NCI-H460 (cell line): ENCODE results near the gene CYTH4. TPM values are rescaled to one million over a fixed set of nuclear protein-coding genes. Genes with fewer than 3 reads are reported as not detected.

Experiments used
- DNase-seq: peaks from one replicate; pipeline ENCODE4 v3.0.0-alpha.2; 2016; ENCODE audit warnings: low read depth; ENCODE audit errors: extremely low read depth
- total RNA-seq: library from RNA; depleted of rRNA; stranded (reverse); fragments of >200 nt; shearing (Covaris generic); gene quantifications from 2 replicates; pipeline ENCODE4 v1.2.3, GENCODE V29; 2014

CYTH4 gene
- total RNA-seq, 1 experiment from 2014 or later, result not detected

DNA sequence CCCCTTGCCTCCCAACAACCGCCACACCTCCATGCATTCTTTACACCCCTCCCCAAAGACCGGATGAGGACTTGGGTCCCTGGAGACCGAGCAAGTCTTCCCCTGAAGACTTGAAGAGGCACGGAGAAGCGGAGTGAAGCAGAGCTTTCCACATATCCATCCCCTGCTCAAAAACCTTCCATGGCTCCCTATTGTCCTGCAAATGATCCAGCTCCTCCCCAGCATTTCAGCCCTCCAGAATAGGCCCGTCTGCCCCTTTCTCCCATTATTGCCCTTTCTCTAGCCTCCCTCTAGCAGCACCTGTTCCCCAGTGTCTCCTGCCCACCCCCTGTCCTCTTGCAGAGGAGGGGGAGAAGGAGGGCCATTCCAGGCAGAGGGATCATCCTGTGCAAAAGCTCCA is 59.8 kb downstream of the CYTH4 start:
- DNase-seq, result no peak

DNA sequence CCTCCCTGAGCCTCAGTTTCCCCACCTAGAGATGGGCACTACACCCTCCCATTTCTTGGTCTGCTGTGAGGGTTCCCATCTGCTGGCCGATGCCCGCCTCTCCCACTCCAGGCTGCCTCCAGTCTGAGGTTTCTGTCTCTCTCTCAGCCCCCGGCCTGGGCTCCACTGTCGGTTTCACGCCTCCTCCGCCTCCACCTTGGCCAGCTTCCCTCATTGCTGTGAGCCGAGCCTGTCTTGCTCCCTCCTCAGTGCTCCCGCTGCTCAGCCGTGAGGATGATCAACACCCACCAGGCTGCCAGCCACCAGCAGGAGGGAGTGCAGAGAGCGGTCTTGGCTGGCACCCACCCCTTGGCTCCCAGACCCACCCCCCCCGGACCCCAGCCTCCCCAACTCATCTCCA is 61.0 kb downstream of the CYTH4 start:
- no peak for DNase-seq

DNA sequence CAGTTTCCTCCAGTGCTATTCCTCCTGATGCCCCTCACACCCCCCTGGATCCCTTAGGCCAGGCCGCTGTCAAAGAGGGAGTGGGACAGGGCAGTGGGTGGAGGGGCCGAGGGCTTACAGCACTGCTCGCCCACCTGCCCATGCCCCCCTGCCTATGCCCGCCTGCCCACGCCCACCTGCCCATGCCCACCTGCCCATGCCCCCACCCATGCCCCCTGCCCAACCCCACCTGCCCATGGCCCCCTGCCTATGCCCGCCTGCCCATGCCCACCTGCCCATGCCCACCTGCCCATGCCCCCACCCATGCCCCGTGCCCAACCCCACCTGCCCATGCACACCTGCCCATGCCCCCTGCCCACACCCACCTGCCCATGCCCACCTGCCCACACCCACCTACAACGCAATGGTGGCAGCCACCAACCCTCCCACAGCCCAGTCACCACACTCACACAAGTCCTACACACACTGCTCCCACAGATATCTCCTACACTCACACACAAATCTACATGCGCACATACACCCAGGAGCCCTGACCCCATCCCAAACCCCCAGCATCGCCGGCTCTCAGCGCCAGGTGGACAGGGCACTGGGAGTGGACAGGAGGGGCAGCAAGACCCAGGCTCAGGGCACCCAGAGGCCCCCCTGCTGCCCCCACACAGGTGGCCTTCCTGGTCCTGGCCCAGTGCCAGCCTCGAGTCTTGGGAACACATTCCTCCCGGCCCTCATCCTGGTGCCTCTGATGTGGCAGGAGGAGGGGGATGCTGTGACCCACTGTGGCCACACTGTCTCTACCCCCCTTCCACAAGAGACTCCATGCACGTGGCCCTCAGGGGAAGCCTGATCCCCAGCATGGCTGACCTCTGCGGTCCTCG is 61.8 kb downstream of the CYTH4 start:
- no peak for DNase-seq

DNA sequence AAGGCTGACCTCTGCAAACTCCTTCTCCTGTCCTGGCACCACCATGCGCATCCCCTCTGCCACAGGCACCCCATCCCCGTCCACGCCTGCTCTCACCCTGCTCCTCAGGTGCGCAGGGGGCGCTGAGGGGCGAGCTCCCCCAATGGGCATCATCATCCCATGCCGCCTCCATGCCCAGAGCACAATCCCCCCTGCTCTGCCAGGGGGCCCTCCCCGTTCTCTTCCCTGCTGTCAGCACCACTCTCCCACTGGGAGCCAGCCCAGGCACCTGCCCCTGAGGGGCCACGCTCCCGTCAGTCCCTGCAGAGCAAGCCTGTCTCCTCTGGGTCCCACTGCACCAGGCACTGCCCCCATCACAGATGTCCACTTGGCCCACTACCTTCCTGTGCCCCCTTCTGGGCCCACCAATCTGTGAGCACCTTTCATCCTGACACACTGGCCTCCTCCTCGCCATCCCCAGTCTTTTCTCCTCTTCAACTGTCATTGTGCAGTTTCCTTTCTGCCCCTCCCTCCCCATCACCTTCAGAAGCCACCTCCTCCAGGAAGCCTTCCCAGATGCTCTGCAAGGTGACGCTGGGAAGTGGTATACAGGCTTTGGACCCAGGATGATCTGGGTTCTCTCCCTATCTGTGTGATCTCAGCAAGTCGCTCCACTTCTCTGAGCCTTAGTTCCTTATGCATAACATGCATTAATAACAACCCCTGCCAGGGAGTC is 62.6 kb downstream of the CYTH4 start:
- no peak for DNase-seq

DNA sequence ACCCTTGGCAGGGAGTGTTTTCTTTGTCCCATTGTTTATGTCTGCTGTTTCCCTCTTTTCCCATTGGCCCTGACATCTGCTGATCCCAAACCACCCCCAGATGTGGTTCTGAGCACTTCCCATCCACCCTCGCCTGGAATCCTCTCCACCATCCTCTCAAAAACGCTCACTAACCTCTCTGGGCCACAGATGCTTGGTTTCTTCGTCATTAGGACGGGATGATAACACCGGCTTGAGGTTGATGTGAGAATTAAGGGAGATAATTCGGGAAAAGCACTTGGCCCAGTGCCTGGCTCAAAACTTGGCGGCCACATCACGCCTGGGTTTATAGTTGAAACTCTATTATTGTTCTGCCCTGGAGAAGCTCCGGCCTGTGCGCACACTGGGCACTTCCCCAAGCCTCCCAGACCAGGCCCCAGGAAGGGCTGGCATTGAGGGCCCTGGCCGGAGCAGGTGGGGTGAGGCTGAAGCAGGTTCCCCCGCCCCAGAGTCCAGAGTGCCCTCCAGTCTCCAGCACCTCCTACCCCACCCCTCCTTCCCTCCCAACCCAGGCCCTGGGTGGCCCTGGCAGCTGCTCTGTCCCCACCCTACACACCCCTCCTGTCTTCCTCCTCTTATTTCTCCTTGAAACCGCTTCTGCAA is 63.7 kb downstream of the CYTH4 start:
- no peak for DNase-seq

DNA sequence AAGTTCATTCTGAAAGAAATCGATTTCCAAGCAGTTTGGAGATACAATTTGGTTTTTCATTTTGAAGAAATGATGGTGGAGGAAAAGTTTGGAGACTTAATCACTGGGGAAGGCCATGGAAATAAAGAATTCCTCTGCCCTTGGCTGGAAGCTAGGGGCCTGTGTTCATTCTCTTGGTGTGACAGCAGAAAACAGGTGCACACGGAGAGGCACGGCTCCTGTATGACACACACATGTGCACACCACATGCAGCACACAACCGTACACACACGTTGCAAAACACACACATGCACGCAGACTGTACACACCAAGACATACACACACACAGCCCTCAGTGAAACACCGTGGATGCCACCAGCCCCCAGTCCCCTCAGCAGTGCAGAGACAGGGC is 64.2 kb downstream of the CYTH4 start:
- DNase-seq, result no peak

DNA sequence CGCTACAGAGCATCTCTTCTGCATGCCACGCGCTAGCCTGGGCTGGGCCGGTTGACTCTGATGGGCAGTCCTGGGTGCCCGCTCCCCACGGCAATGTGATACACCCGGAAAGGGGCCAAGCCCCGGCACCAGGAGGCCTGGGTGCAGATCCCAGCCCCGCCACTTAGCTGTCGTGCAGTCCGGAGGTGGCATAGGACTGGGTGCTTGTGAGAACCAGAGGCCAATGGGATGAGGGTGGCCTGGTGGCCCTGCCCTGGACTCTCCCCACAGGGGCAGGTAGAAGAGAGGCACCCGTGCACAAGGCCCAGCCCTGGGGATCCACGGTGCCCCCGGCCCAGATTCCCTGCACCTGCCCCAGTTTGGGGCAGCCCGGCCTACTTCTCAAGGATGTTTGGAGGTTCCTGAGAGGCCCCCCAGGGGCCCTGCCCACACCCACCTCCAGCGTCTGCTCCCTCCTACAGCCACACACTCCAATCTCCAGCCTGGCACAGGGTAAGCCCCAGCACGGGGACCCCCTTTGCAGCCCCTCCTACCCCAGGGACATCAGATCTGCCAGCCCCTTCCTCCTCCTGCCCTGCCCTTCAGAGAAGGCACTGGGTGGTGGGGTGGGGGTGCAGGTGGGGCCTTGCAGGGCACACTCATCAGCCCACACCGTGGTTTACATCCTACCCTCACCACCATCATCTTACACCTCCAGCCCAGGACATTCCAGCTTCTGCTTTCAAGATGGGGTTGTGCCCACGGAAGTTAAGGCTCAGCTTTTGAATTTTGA is 66.9 kb downstream of the CYTH4 start:
- no peak for DNase-seq

DNA sequence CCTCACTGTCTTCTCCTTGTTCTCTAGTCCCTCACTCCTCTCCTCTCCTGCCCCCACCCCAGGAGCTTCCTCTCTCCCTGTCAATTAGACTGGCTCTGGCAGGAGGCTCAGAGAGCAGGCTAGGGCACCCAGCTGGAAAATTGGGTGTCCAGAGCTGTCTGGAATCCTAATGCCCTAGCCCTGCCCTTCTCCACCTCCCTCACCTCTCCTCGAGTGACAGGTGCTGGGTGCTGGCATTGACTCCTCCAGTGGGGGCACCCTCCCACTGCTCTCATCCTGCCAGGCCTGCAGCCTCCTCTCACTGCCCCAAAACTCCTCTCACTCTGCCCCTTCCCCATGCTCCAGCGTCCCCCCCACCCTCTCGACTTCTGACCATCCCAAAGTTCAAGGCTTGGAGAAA is 68.9 kb downstream of the CYTH4 start:
- DNase-seq, result no peak

DNA sequence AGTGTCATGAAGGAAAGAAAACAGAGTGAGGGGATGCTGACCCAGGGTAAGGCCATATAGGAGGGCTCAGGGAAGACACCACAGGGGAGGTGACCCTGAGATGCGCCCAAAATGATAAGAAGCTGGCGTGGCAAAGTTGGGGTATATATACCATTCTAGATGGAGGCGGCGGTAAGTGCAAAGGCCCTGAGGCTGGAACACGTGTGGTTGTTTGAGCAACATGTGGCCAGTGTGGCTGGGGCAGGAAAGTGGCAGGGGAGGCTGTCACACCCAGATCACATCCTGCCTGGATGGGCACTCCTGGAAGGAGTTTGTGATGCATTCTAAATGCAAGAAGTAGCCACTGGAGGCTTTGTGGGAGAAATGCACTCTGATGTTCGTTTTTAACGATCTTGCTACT is 70.2 kb downstream of the CYTH4 start:
- no peak for DNase-seq

DNA sequence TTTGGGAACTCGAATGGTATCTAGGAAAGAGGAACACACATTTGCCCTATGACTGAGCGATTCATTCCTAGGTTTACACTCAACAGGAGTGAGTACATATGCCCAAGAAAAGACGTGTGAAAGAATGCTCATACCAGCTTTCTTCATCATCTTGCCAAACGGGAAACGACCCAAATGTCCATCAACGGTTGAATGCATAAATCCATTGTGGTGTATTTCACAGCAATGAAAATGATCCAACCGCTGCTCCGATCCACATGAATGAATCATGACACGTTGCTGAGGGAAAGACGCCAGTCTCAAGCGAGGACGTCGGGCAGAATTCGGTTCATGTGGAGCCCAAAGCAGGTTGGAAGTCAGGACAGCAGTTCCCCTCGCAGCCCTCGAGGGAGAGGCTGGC is 71.5 kb downstream of the CYTH4 start:
- no peak for DNase-seq

DNA sequence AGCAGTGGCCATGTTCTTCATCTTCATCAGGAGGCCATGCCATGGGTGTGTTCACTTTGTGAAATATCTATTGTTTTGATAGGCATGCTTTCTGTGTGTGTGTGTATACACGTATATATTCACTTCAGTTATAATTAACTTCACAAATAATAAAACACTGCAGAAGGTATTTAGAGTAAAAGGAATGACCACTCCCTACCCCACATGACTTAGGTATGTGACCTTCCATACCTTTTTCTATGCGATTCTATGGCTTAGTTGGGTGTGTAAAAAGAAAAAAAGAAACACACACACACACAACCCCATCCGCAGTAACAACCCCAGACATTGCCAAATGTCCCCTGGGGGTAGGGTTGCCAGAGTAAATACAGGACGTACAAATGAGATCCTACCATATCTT is 72.0 kb downstream of the CYTH4 start:
- DNase-seq, result no peak

DNA sequence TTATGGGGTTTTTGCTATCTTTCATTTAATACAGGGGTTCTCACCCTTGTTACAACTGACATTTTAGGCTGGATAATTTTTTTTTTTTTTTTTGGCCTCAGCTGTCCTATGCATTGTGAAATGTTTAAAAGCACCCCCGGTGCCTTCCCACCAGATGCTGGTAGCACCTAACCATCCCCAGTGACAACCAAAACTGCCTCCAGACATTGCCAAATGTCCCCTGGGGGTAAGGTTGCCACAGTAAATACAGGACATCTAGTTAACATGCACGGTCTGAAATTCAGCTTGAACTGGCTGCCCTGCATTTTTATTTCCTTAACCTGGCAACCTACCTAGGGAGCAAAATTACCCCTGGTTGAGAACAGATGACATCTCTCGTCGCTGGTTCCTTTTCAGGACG is 72.4 kb downstream of the CYTH4 start:
- no peak for DNase-seq

DNA sequence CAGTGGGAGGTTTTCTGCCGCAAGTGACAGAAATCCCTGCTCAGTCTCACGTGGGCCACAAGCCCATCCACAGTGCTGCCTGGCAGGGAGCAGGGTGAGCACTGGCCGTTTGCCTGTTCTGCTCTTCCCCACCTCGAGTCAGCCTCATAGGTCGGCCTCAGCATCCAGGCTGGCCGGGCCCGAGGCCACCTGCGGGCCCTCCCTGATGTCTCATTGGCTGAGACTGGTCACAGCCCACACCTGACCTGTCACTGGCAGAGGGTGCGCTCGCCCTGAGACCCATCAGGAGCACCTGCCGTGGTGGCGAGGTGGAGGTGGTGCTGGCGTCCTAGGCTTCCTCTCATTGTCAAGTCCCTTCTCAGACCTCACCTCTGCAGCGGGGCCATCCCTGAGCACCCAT is 72.9 kb downstream of the CYTH4 start:
- no peak for DNase-seq

DNA sequence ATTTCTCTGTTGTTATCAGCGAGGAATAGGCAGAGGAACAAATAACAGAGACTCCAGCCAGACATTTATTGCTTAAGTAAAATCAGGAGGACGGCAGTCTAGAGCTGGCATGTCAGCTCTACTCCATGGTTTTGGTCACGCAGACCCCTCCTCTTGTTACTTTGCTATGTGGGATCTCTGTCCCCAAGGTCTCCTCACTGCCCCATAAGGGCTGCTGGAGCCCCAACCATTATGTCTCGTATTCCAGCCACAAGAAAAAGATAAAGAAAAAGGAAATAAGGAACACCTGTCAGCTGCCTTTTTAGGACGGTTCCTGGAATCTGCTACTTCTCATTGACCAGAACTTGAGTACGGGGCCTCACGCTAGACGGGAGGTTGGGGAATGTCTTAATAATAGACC is 74.6 kb downstream of the CYTH4 start:
- no peak for DNase-seq

DNA sequence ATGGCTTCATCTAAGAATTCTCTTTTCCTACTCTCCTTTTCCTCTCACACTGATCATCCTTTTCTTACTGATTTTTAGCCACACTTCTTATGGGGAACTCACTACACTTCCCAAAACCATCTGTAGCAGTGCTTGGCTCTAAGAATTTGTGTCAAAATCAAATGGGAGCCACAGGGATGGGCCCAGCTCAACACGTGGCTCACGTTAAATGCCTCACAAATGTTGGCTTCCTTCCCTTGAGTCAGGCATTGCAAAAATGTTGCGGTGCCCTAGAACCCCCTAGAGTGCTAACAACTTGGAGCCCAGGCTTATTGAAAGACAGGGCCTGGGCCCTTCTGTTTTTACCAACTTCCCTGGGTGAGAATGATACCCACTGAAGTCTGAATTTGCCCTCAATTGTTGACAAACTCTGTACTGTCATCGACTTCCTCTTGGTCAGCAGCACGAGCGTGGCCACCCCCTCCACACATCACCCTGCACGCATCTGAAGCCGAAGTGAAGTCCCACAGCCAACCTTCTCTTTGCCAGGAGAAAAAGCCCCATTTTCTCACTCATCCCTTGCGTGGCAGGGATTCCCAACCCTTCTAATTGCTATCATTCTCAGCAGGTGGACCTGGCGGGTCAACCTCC is 75.3 kb downstream of the CYTH4 start:
- DNase-seq, result no peak

DNA sequence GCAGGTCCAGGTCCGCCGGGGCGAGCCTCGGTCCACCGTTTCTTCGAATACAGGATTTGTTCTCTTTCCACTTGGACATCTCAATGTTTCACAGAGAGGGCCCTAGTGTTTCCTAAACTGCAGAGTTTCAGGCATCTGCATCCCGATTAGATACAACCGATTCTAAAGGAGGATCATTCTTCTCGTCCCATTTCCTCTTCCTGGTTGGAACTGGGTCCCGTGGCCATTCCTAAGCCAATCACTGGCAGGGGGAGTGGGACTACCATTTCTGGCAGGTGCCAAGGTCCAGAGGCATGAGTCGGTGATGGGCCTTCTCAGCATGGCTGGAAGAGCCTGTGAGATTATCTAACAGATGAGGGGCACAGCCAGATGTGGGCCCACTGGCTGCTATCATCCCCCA is 76.1 kb downstream of the CYTH4 start:
- no peak for DNase-seq

DNA sequence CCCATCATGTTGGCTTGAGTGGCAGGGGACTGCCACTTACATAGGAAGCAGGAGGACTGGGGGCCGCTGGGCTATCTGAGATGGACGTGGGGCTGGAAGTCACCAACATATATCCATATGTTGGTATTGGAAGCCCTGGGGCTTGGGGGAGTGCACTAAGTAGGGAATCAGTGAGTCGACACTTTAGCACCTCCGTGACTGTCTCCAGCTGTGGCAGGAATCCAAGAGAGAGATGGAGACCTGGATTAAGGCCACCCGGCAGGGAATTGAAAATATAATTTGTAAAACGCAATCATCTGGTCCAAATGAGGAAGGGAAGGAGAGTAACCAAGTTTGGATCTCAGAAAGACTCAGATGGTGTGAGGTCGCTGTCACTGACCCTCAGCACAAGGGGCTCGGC is 76.6 kb downstream of the CYTH4 start:
- no peak for DNase-seq

DNA sequence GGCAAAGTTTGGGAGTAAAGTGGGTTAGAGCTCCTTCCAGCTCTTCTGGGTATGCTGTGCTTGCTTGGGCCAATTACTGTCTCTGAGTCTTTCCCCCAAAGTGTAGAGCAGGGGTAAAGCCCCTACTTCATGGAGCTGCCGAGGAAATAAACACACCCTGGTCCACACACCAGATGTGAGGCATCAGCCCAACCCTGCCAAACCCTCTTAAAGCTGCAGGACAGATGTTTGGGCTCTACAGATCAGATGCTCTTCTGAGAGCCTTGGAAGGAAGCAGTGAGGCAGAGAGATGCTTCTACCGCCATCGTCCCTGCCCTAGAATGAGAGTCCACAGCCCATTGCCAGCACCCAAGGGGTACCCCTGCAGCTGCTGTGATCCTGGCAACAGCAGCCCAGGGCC is 80.3 kb downstream of the CYTH4 start:
- DNase-seq, result no peak

DNA sequence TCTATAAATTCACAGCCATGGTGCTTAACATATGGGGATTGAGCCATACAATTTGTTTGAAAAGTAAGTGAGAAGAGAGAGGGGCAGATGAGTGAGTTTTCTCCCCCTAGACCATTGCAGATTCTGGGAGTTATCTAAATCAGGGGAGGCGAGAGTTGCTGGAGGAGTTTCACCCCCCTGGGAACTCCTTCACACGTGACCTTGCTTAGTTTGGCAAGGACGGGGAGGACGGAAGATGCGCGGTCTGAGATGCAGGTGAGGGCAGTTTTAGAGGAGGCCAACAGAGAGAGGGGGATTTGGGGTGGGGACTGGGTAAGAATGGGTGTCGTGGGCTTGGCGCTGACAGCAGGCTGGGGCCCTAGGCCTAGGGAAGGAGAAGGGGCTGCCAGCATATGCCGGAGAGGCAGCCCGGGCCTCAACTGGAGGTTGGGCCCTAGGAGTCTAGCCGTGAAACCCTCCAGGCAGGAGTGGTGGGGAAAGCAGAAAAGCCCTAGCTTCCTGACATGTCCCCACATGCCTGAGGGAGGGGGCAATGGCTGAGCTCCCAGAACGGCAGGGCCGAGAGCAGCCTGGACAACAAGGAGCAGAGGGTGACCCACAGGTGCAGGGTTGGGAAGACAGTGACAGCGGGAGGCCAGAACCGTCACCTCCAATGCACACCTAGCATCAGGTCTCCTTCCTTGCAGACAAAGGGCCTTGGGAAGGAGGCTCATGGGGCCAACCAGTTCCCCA is 81.1 kb downstream of the CYTH4 start:
- no peak for DNase-seq
